ENCODE results near the gene ROR2.

Gene ROR2

DNA sequence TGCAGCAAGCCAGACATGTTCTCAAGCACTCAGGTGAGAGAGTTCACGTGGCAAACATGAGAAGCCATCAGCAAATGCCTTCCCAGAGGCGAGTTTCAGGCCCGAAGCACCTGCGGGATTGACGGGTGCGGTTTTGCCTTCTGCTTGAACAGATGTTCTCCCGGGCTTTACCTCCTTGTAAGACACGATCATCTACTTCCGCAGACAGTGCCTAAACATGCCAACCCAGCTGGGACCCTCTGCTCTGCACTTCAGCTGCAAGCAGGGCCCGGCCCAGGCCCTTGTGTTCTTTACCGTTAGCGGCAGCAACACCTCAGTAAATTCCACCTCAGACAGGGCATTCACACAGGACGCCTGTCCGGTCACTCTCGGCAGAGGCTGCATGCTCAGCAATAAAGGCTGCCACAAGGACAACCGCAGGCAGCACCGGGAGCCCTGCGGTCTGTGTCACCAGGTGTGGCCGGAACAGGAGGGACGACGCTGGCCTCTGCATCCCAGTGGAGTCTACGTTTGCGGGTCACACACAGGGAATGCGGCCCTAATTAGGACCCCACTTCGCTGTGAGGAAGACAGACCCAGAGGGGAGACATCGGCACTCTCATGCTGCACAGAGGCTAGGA lies 139.6 kb downstream of the ROR2 start:
- DNase-seq, result no peak
- TF ChIP-seq, protein P1, sequence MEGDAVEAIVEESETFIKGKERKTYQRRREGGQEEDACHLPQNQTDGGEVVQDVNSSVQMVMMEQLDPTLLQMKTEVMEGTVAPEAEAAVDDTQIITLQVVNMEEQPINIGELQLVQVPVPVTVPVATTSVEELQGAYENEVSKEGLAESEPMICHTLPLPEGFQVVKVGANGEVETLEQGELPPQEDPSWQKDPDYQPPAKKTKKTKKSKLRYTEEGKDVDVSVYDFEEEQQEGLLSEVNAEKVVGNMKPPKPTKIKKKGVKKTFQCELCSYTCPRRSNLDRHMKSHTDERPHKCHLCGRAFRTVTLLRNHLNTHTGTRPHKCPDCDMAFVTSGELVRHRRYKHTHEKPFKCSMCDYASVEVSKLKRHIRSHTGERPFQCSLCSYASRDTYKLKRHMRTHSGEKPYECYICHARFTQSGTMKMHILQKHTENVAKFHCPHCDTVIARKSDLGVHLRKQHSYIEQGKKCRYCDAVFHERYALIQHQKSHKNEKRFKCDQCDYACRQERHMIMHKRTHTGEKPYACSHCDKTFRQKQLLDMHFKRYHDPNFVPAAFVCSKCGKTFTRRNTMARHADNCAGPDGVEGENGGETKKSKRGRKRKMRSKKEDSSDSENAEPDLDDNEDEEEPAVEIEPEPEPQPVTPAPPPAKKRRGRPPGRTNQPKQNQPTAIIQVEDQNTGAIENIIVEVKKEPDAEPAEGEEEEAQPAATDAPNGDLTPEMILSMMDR (IDR thresholded peaks at IDR 0.05; ENCODE audit: low read depth, low read length), result no peak
- no peaks in the 10 kb centered on the region for H3K27me3 ChIP-seq
- H3K4me3 ChIP-seq (ENCODE audit: low read depth, low read length), result no peak overlapping the region
- no peaks in the 10 kb centered on the region for H3K9me3 ChIP-seq
- H3K4me1 ChIP-seq, result peaks cover 3% of the 10 kb centered on the region
- no peaks in the 10 kb centered on the region for H3K36me3 ChIP-seq

DNA sequence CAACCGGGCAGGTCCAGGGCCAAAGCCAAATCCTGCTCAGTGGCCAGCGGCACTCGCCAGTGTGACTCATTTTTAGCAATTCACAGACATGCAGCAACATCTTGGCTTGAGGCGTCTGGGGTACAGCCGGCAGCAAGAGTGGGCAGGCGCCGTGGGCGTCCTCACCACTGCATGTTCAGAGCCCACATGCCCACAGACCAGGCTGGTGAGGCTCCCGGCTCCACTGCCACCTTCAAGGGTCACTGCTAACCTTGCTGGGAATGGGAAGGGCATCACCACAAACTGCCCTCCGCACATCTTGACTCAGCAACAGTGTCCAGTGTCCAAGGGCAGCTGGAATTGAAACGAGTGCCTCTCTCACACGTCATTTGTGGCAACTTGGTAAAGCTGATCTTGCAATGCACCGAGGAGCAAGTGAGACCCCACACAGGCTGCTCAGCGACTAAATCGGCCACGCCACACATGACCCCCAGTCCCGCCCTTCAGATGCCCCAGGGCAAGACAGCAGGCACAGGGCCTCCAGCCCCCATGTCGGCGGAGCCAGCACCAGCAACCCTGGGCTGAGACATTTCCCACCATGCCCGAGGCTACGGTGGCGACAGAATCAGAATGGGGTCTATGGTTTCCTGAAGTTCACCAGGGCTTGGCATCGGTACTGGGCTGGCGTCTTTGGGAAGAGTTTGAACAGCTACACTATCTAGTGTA lies 140.3 kb downstream of the ROR2 start:
- Histone ChIP-seq H3K9me3 (no peaks in the 10 kb centered on the region), H3K36me3 (no peaks in the 10 kb centered on the region), H3K4me3 (ENCODE audit: low read depth, low read length) (no peak overlapping the region), H3K27me3 (no peaks in the 10 kb centered on the region), H3K4me1 (peaks cover 3% of the 10 kb centered on the region)
- no peak for DNase-seq
- TF ChIP-seq, protein P1 (IDR thresholded peaks at IDR 0.05; ENCODE audit: low read depth, low read length), result no peak

GRCh38 chr9:91807643-91808246 lies 142.3 kb downstream of the ROR2 start:
- Histone ChIP-seq H3K4me1 (peaks cover 3% of the 10 kb centered on the region), H3K27me3 (no peaks in the 10 kb centered on the region)
- no peak for DNase-seq

DNA sequence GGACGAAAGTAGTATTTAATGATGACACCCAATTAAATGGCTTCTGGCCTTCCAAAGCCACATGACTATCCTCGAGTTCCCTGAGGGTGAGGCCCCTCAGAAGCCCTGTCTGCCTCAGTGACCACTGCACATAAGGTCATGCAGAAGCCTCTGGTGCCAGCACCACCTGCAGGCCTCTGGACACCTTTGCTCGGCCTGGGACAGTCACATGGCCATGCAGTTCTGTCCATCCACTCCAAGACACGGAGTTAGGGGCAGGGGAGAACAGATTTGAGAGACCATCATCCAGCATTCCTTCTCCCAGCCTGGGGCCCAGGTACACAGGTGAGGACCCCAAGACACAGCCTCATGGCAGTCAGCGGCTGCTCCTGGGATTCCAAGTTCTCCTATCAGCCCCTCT lies 145.0 kb downstream of the ROR2 start:
- Histone ChIP-seq H3K27me3 (no peaks in the 10 kb centered on the region), H3K4me1 (no peaks in the 10 kb centered on the region), H3K4me3 (ENCODE audit: low read depth, low read length) (no peak overlapping the region), H3K9me3 (no peaks in the 10 kb centered on the region), H3K36me3 (no peaks in the 10 kb centered on the region)
- DNase-seq, result no peak
- TF ChIP-seq, protein P1 (IDR thresholded peaks at IDR 0.05; ENCODE audit: low read depth, low read length), result no peak

More at GRCh38 chr9:91807643-91808246, 142.3 kb downstream of the ROR2 start:
- Histone ChIP-seq H3K4me3 (ENCODE audit: low read depth, low read length) (no peak overlapping the region), H3K9me3 (no peaks in the 10 kb centered on the region), H3K36me3 (no peaks in the 10 kb centered on the region)
- TF ChIP-seq, protein P1 (IDR thresholded peaks at IDR 0.05; ENCODE audit: low read depth, low read length), result no peak

DNA sequence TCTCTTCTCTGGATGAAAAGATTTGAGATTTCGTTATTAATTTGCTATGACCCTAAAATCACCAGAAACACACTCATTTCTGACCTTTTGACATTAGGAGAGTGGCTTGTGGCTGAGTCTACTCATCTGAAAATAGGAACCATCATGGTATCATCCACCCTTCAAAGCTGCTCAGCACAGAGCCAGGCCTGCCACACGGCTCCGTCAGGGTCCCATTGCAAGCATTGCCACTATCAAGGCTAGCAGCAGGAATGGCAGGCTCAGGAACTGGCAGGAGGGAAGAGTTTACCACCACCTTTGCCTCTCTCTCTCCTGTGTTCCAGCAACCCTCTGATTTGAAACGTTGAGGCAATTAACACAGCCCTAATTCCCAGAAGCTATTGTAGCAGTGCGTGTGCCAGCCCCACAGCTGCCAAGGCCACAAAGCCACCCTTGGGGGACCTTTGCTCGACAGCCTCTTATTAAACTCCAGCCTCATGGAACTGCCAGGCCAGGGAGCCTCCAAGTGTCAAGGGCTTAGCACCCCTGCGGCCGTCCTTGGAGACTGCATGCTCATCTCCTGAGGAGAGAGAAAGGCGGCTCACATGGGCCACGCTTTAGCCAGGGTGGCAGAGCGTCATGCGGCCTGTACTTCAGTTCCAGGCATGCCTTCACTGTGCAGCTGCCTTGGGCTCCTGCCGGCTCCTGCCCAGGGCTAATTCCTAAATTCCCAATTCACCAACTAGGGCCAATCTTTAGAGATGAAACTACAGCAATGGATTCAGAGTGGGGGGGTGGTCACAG lies 145.9 kb downstream of the ROR2 start:
- TF ChIP-seq, protein P1 (IDR thresholded peaks at IDR 0.05; ENCODE audit: low read depth, low read length), result no peak
- Histone ChIP-seq H3K4me1 (no peaks in the 10 kb centered on the region), H3K4me3 (ENCODE audit: low read depth, low read length) (no peak overlapping the region), H3K36me3 (no peaks in the 10 kb centered on the region), H3K27me3 (no peaks in the 10 kb centered on the region), H3K9me3 (no peaks in the 10 kb centered on the region)
- no peak for DNase-seq

Measured in BE2C (cell line).